Stimulated activated CD4-positive, alpha-beta T cell treated with anti-CD3 and anti-CD28 coated beads, Interleukin-1b, Interleukin-23, amount 100 ng/mL, for 1 hour (primary cell): ENCODE measurements around the gene EGLN1.

ENCODE experiments used
- DNase-seq, 2 donors: peaks; one replicate each; pipeline ENCODE4 v3.0.0-alpha.2; 2020; ENCODE audit warnings: low read depth in 2 of 2

The EGLN1 gene

GRCh38 chr1:231421546-231421970 is 529 bp downstream of the EGLN1 start:
- peak in 1 of 2 donors; percentile 16 for DNase-seq

GRCh38 chr1:231420959-231421545 is 1.0 kb downstream of the EGLN1 start:
- DNase-seq = no peak

DNA sequence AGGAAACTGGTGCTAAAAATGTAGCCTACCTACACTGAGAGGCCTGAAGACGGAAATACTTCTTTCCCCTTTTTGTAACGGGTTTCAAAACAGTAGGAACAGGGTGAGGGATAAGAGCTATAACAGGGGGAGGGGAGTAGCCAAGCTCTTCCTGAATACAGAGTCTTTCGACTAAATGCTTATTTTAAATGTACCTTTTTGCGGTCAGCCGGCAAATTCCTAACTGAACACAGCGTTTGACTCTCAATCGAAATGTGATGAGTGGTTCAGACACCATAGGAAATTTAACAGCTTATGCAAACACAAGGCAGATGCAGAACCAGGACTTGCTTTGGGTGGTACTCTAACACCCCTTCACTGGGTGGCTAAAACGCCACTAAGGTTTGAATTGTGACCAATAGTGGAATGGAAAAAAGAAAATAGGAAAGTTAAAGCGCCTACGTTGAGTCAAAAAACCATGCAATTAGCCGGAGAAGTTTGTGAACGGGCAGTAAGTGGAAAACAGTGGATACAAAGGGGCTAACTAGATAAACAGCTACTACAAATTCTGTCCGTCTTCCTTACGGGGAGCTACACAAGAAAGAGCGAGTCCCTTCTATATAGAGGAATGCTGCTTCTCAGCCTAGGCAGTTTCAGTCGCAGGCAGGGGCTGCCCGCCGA is 1.7 kb downstream of the EGLN1 start:
- no peak for DNase-seq

DNA sequence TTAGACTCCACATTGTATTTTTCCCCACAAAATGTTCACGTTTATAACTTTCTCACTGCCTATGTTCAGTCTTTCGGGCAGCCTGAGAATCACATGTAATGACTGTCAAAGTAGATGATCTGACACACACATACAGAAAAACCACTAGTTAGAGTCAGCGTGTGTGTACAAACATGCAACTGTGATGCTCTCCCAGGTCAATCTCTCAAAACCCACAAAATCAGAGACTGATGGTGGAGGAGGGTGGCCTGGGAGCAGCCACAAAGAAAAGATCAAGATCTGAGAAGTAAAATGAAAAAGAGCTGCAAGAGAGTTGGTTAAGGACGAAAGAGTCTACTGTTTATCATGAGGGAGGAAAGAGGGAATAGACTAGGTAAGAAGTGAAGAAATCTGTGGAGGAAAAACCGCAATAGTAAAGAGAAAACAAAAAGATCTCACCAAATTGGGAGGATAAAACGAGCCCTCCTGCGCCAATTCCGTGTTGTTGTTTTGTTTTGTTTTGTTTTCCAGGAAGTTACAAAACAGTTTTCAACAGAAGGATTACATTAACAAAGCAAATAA is 2.3 kb downstream of the EGLN1 start:
- no peak for DNase-seq

DNA sequence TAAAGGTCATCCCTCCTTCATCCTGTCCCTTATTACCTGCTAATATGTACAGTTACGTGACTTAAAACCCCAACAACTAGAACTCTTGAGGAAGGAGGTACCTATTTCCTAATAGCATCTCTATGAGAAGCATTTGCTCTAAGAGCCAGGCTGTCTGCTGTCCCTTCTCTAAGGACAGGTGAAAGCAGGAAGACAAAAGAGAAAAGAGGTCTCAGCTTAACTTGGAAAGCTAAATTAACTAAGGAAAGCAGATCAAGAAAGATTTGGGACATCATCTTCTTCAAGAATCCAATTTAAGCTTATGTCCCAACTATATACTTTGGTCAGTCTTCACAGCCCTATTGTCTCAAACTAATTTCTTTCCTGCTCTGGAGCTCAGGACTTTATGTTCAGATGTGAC is 2.9 kb downstream of the EGLN1 start:
- DNase-seq = no peak

DNA sequence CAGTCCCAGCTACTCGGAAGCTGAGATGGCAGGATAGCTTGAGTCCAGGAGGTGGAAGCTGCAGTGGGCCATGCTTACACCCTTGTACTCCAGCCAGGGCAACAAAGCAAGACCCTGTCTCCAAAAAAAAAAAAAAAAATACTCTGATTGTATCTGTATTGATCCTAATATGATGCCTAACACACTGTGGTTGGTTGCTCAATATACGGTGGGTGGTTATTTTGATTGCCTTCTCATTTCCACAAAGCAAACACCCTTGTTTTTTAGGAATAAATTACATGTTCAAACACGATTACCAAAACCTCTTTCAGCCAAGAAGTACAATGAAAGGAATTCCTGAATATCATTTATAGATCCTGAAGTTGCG is 3.4 kb downstream of the EGLN1 start:
- no peak for DNase-seq

- DNase-seq = no peak
These were observed 3.9 kb downstream of the EGLN1 start for GRCh38 chr1:231418101-231418740.

GRCh38 chr1:231417513-231417912 is 4.6 kb downstream of the EGLN1 start:
- no peak for DNase-seq

GRCh38 chr1:231416901-231417300 is 5.2 kb downstream of the EGLN1 start:
- DNase-seq = no peak

DNA sequence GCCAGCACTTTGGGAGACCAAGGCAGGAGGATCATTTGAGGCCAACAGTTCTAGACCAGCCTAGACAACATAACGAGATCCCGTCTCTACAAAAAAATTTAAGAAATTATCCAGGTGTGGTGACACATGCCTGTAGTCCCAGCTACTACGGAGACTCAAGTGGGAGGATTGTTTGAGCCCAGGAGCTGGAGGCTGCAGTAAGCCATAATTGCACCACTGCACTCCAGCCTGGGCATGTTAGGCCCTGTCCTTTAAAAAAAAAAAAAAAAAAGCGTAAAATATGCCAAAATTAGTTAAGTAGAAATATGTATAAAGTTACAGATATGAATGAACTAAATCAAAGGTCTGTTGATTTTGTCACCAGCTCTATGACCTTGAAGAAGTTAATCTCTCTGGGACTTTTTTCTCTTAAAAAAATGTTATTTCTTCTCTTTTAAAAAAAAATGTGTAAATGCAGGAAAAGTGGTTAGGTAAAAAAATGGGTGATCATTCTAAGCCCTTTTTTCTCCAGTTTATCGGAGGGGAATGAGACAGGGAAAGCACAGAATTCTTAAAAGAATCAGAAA is 7.0 kb downstream of the EGLN1 start:
- DNase-seq = no peak

DNA sequence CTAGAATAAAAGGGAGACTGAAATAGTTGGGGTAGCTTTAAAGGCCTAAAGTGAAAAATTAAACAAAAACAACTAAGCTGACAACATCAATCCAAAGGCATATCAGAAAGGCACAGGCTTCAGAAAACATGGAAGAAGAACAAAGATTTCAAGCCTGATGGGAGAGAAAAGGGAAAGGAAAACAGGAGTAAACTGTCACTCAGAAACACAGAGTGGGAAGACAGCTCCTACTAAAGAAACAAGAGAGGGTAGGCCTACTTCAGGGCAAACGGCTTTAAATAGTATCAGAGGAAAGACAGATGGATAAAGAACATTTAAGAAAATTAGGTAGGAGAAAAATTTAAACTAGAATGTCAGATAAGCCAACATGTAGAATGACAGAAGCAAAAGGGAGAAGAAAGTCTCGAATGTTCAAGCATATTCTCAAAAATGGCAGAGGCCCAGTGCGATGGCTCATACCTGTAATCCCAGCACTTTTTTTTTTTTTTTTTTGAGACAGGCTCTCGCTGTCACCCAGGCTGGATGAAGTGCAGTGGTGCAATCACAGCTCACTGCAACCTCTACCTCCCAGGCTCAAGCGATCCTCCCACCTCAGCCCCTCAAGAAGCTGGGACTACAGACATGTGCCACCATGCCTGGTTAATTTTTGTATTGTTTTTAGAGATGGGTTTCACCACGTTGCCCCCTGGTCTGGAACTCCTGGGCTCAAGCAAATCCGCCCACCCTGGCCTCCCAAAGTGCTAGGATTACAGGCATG is 7.6 kb downstream of the EGLN1 start:
- DNase-seq = no peak

- DNase-seq = no peak
These were observed 8.4 kb downstream of the EGLN1 start for GRCh38 chr1:231413749-231414082.

GRCh38 chr1:231411036-231411531 is 11.0 kb downstream of the EGLN1 start:
- DNase-seq = no peak

- DNase-seq = no peak
These were observed 12.0 kb downstream of the EGLN1 start for GRCh38 chr1:231410036-231410612.

GRCh38 chr1:231408528-231409094 is 13.5 kb downstream of the EGLN1 start:
- no peak for DNase-seq

DNA sequence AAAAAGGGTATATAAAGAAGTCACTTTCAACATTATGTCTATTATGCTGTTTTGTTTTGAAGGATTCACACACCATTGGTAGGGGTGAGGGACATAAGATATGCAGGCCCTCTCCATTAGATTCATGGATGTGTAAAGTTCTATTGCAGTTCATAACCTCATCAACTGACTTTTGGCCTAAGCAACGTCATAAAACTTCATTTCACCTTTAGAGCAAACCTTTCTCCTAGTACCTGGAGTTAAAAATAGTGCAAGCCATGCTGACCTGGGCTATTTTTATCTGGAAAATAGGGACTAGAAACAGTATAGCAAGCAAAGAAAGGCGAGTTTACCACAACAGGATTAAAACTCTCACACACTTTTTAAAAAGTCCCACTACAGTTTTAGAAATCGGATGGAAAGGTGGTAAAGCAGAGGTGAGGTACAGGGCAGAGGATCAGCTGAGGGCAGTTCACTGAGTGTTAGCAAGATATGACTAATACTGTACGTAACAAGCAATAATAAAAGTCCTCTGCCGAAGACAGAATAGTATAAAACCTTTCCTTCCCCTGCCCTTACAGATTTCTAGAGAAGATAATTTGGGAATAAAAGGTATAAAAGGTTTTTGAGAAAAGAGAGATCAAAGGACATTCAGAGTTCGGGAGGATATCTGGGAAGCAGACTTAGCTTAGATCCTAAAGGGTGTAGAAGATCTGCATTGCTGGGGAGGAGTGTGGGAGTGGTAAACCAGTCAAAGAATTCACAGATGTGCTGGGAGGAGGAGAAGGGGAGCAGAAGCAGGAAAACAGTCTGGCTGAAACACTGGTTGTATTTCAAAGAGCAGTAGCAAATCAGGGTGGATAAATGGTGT is 14.3 kb downstream of the EGLN1 start:
- DNase-seq = no peak

GRCh38 chr1:231407049-231407448 is 15.0 kb downstream of the EGLN1 start:
- DNase-seq = no peak

- DNase-seq = no peak
These were observed 17.8 kb downstream of the EGLN1 start for GRCh38 chr1:231404318-231404717.

DNA sequence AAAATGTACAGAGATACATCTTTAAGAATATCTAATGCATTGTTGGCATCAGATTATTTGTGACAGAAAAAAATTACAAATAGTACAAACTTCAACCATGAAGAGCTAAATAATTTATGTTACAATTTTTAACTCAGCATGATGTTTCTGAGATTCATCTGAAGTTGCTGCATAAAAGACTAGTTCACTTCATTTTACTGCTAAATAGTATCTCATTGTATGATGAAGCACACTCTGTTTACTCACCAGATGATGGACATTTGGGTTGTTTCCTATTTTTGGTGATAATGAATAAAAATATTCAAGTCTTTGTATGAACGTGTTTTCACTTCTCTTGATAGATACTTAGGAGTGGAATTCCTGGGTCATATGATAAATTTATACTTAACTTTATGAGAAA is 20.6 kb downstream of the EGLN1 start:
- no peak for DNase-seq
